A549 (cell line): ENCODE data around the gene CCDC171. TPM values are rescaled to one million over a fixed set of nuclear protein-coding genes. Genes with fewer than 3 reads are reported as not detected.

Source experiments
- ATAC-seq, 2 experiments: fragments of 200-7000 bp in 1 of 2; fragments of >200 bp in 1 of 2; cut with Nextera tagmentation in 1 of 2; cut with Tn5 transposase in 1 of 2; 3 replicates each; pipeline versions ENCODE4 v1.8.0 to v1.9.1; 2018 to 2020; ENCODE audit warnings: mild to moderate bottlenecking in 1 of 2, moderate library complexity in 1 of 2
- CTCF ChIA-PET: fragments of 300-600 bp; sonication (Branson Sonifier 250); formaldehyde crosslinking; extraction: SDS; loops from one replicate; lab custom pipeline; 2021; ENCODE audit warnings: antibody characterized with exemption, inconsistent platforms; lab: Yijun Ruan, JAX
- POLR2A ChIA-PET: fragments of 350-600 bp; formaldehyde crosslinking; extraction: SDS; loops from one replicate; lab custom pipeline; 2021; ENCODE audit warnings: antibody characterized with exemption, inconsistent platforms; lab: Yijun Ruan, JAX
- DNase-seq, 2 experiments: peaks; one replicate each; pipeline versions ENCODE4 v3.0.0 to v3.0.0-alpha.2; 2011 to 2016; ENCODE audit warnings: low read depth in 1 of 2, low spot score in 1 of 2
- FAIRE-seq: peaks from 2 replicates; lab custom pipeline; 2011; peaks lifted over from hg19 to GRCh38; lab: Jason Lieb, UNC
- H3K27ac ChIP-seq, 2 experiments: fragments of >200 bp; sonication (Bioruptor Twin); formaldehyde crosslinking; 3 replicates each; pipeline ENCODE4 v1.5.1; 2016 to 2017
- H3K4me1 ChIP-seq: fragments of >200 bp; sonication (Bioruptor Twin); formaldehyde crosslinking; 3 replicates; pipeline ENCODE4 v1.6.1; 2016
- H3K4me2 ChIP-seq: fragments of >200 bp; sonication (Bioruptor Twin); formaldehyde crosslinking; 3 replicates; pipeline ENCODE4 v1.6.1; 2016
- H3K4me3 ChIP-seq: fragments of >200 bp; sonication (Bioruptor Twin); formaldehyde crosslinking; 3 replicates; pipeline ENCODE4 v1.5.1; 2016
- H3K9me3 ChIP-seq: fragments of >200 bp; sonication (Bioruptor Twin); formaldehyde crosslinking; 3 replicates; pipeline ENCODE4 v1.6.1; 2016
- BHLHE40 ChIP-seq: IDR thresholded peaks from 2 replicates; pipeline ENCODE4 v1.6.1; 2012; ENCODE audit warnings: low read depth, low read length, inconsistent platforms
- CBX2 ChIP-seq: fragments of 200-600 bp; sonication (generic); IDR thresholded peaks from 2 replicates; pipeline ENCODE4 v1.6.1; 2016; ENCODE audit warnings: low read depth, mild to moderate bottlenecking, borderline replicate concordance
- EHF ChIP-seq: fragments of 250-450 bp; sonication (Bioruptor Pico); IDR thresholded peaks from 2 replicates; pipeline ENCODE4 v1.5.0; 2020; ENCODE audit warnings: mild to moderate bottlenecking
- EP300 ChIP-seq, 2 experiments: fragments of >200 bp; sonication (Bioruptor Twin); formaldehyde crosslinking; IDR thresholded peaks; 2 replicates in 1 of 2; 3 replicates in 1 of 2; pipeline ENCODE4 v1.6.1; 2016 to 2017
- HDAC2 ChIP-seq: fragments of 200-600 bp; sonication (generic); IDR thresholded peaks from 2 replicates; pipeline ENCODE4 v1.6.1; 2016
- HOXB5 ChIP-seq: fragments of 250-450 bp; sonication (Bioruptor Pico); IDR thresholded peaks from 2 replicates; pipeline ENCODE4 v1.5.0; 2020; ENCODE audit warnings: mild to moderate bottlenecking, moderate library complexity
- JUNB ChIP-seq: fragments of >200 bp; sonication (Bioruptor Twin); formaldehyde crosslinking; IDR thresholded peaks from 2 replicates; pipeline ENCODE4 v1.6.1; 2016
- KDM1A ChIP-seq: fragments of 200-600 bp; sonication (generic); IDR thresholded peaks from 2 replicates; pipeline ENCODE4 v1.6.1; 2016; ENCODE audit warnings: low read depth, mild to moderate bottlenecking
- KDM5A ChIP-seq: fragments of 200-600 bp; sonication (generic); IDR thresholded peaks from 2 replicates; pipeline ENCODE4 v1.6.1; 2016; ENCODE audit warnings: antibody characterized with exemption, mild to moderate bottlenecking
- MAFK ChIP-seq: fragments of 450-650 bp; IDR thresholded peaks from 2 replicates; pipeline ENCODE4 v1.6.1; 2014; ENCODE audit not compliant: partially characterized antibody
- NPAS2 ChIP-seq: fragments of 250-450 bp; sonication (Bioruptor Pico); IDR thresholded peaks from 2 replicates; pipeline ENCODE4 v1.8.0; 2022; ENCODE audit warnings: mild to moderate bottlenecking, moderate library complexity, borderline replicate concordance
- NR3C1 ChIP-seq: fragments of >200 bp; sonication (Bioruptor Twin); formaldehyde crosslinking; IDR thresholded peaks from 3 replicates; pipeline ENCODE4 v1.6.1; 2017
- PHF8 ChIP-seq: fragments of 200-600 bp; sonication (generic); IDR thresholded peaks from 2 replicates; pipeline ENCODE4 v1.6.1; 2016; ENCODE audit warnings: low read depth, mild to moderate bottlenecking, antibody characterized with exemption, moderate library complexity, borderline replicate concordance
- POLR2A ChIP-seq: IDR thresholded peaks from 2 replicates; pipeline ENCODE4 v1.6.1; 2012; ENCODE audit warnings: mild to moderate bottlenecking, low read length
- RARB ChIP-seq: fragments of 250-450 bp; sonication (Bioruptor Pico); IDR thresholded peaks from 2 replicates; pipeline ENCODE4 v1.8.0; 2021; ENCODE audit warnings: mild to moderate bottlenecking, moderate library complexity
- RCOR1 ChIP-seq: fragments of 150-350 bp; IDR thresholded peaks from 2 replicates; pipeline ENCODE4 v1.6.1; 2014; ENCODE audit warnings: antibody characterized with exemption, low read length, low read depth
- SMC3 ChIP-seq: fragments of >200 bp; sonication (Bioruptor Twin); formaldehyde crosslinking; IDR thresholded peaks from 3 replicates; pipeline ENCODE4 v1.6.1; 2018; ENCODE audit warnings: inconsistent platforms
- SREBF2 ChIP-seq: fragments of 450-650 bp; IDR thresholded peaks from 2 replicates; pipeline ENCODE4 v1.6.1; 2014; ENCODE audit warnings: mild to moderate bottlenecking, moderate library complexity
- TP53 ChIP-seq: fragments of 250-450 bp; sonication (Bioruptor Pico); IDR thresholded peaks from 2 replicates; pipeline ENCODE4 v1.5.0; 2021; ENCODE audit warnings: mild to moderate bottlenecking, moderate library complexity
- ZNF302 ChIP-seq: fragments of 250-450 bp; sonication (Bioruptor Pico); IDR thresholded peaks from 2 replicates; pipeline ENCODE4 v1.9.0; 2021; ENCODE audit warnings: inconsistent platforms, mild to moderate bottlenecking, moderate library complexity
- ZSCAN20 ChIP-seq: fragments of 250-450 bp; sonication (Bioruptor Pico); IDR thresholded peaks from 2 replicates; pipeline ENCODE4 v1.8.0; 2022; ENCODE audit warnings: mild to moderate bottlenecking, moderate library complexity
- WGBS: methylation state at CpG from one replicate; pipeline ENCODE4 v1.1.6; 2017; ENCODE audit errors: missing lambda C conversion rate; 5-methylcytosine and 5-hydroxymethylcytosine counted together
- polyA plus RNA-seq, 4 experiments: library from polyadenylated mRNA; depleted of rRNA in 3 of 4; stranded (reverse); fragments of >200 nt; fragmentation: RNase III in 1 of 4; extraction: RNeasy Plus Mini Kit Qiagen cat#74134 plus additional on column Dnase treatment in 1 of 4; gene quantifications; 2 replicates in 3 of 4; 3 replicates in 1 of 4; pipeline ENCODE4 v1.2.3, GENCODE V29; 2011 to 2017
- TF ChIP-seq, protein P1 (sequence below): fragments of >200 bp; sonication (Bioruptor Twin); formaldehyde crosslinking; IDR thresholded peaks from 3 replicates; pipeline ENCODE4 v1.6.1; 2016
- TF ChIP-seq, protein P2 (sequence below): IDR thresholded peaks from 2 replicates; pipeline ENCODE4 v1.6.1; 2012
- TF ChIP-seq, protein P3 (sequence below): fragments of 250-450 bp; sonication (Bioruptor Pico); IDR thresholded peaks from 2 replicates; pipeline ENCODE4 v1.5.0; 2021; ENCODE audit warnings: mild to moderate bottlenecking, moderate library complexity, borderline replicate concordance

The CCDC171 gene
- polyA plus RNA-seq, 2 of the 4 experiments (the other 2 are of a cell fraction) = 0.88 to 1.3 TPM

DNA sequence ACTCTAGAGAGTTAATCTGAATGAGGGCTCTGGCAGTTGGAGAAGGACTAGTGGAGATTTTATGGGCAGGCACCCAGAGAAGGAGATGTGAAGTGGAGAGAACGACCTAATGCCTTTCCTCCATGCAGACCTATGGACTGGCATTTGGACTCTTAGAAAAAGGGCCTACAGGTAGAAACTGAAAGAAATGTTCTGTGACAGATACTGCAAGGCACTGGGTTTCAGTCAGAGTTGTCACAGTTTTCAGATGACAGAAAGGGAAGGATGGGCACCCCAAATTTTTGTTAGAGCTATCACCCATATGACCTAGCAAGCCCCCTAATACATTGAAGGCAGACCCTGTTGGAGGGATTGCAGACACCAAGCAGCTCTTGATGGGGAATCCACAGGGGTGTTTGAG lies 406.8 kb downstream of the CCDC171 start:
- CTCF ChIA-PET = interaction anchor here (1.3 kb wide), 1 partner anchor 17 kb away, joined by 3 read pairs; no protein-coding TSS in a partner anchor
- POLR2A ChIA-PET = no interaction called here
- no peak overlapping the region for H3K4me3 ChIP-seq

DNA sequence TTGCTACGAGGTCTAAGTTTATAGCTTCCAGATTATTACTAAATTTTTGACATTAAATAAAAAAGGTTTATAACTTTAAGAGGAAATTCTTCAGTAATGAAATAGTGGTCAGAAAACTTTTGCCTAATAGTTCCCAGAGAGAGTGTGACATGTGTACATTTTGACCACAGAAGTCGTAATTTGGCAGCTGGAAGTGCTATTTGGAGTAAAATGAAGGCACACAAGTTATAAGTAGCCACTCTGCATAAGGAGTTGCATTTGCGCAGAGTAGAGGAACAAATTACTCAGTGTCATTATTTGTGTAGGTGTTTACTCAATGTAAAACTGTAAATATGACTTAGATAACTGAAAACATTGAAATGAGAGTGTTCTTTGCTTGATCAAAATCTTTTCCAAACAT lies 408.4 kb downstream of the CCDC171 start:
- TF ChIP-seq NPAS2 (CRISPR knock-in tag) (no peak), NR3C1 (no peak), MAFK (no peak), KDM5A (no peak), CBX2 (no peak), HOXB5 (CRISPR knock-in tag) (no peak), POLR2A (no peak), EHF (CRISPR knock-in tag) (no peak), SREBF2 (no peak), HDAC2 (no peak)
- TF ChIP-seq, protein P1, sequence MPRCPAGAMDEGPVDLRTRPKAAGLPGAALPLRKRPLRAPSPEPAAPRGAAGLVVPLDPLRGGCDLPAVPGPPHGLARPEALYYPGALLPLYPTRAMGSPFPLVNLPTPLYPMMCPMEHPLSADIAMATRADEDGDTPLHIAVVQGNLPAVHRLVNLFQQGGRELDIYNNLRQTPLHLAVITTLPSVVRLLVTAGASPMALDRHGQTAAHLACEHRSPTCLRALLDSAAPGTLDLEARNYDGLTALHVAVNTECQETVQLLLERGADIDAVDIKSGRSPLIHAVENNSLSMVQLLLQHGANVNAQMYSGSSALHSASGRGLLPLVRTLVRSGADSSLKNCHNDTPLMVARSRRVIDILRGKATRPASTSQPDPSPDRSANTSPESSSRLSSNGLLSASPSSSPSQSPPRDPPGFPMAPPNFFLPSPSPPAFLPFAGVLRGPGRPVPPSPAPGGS = no peak
- no peak for ATAC-seq
- CTCF ChIA-PET = no interaction called here
- POLR2A ChIA-PET = no interaction called here
- FAIRE-seq = no peak
- no peak for DNase-seq
- Histone ChIP-seq H3K9me3 (no peaks in the 10 kb centered on the region), H3K4me1 (no peaks in the 10 kb centered on the region), H3K27ac (no peak overlapping the region), H3K4me3 (no peak overlapping the region), H3K4me2 (no peak overlapping the region)
- 56% methylated on average over 3 of the region's 3 CpGs for WGBS

More for the DNA sequence above, 406.8 kb downstream of the CCDC171 start:
- no peak for ATAC-seq
- no peak for DNase-seq
- 18% methylated on average over 1 of the region's 1 CpG for WGBS
- Histone ChIP-seq H3K9me3 (no peaks in the 10 kb centered on the region), H3K4me2 (no peak overlapping the region), H3K4me1 (no peaks in the 10 kb centered on the region), H3K27ac (no peak overlapping the region)
- no peak for FAIRE-seq
- TF ChIP-seq ZSCAN20 = no peak
- TF ChIP-seq NPAS2 (CRISPR knock-in tag) = no peak
- TF ChIP-seq KDM1A = no peak
- TF ChIP-seq BHLHE40 = no peak
- TF ChIP-seq, protein P2, sequence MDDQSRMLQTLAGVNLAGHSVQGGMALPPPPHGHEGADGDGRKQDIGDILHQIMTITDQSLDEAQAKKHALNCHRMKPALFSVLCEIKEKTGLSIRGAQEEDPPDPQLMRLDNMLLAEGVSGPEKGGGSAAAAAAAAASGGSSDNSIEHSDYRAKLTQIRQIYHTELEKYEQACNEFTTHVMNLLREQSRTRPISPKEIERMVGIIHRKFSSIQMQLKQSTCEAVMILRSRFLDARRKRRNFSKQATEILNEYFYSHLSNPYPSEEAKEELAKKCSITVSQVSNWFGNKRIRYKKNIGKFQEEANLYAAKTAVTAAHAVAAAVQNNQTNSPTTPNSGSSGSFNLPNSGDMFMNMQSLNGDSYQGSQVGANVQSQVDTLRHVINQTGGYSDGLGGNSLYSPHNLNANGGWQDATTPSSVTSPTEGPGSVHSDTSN = no peak
- TF ChIP-seq ZNF302 = no peak
- TF ChIP-seq JUNB = no peak
- TF ChIP-seq, protein P1 = no peak
- TF ChIP-seq, protein P3, sequence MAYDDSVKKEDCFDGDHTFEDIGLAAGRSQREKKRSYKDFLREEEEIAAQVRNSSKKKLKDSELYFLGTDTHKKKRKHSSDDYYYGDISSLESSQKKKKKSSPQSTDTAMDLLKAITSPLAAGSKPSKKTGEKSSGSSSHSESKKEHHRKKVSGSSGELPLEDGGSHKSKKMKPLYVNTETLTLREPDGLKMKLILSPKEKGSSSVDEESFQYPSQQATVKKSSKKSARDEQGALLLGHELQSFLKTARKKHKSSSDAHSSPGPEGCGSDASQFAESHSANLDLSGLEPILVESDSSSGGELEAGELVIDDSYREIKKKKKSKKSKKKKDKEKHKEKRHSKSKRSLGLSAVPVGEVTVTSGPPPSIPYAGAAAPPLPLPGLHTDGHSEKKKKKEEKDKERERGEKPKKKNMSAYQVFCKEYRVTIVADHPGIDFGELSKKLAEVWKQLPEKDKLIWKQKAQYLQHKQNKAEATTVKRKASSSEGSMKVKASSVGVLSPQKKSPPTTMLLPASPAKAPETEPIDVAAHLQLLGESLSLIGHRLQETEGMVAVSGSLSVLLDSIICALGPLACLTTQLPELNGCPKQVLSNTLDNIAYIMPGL (CRISPR knock-in tag) = no peak
- no peak for TF ChIP-seq RCOR1
- no peak for TF ChIP-seq CBX2
- no peak for TF ChIP-seq SMC3
- TF ChIP-seq RARB (CRISPR knock-in tag) = no peak
- TF ChIP-seq TP53 (CRISPR knock-in tag) = no peak
- no peak for TF ChIP-seq EHF (CRISPR knock-in tag)
- no peak for TF ChIP-seq PHF8
- no peak for TF ChIP-seq EP300 (IDR thresholded peaks at IDR 0.05)
- no peak for TF ChIP-seq POLR2A
